ENCODE results near the gene GH1.

GH1 gene

GRCh38 chr17:63944736-63945499, 26.3 kb upstream of the GH1 start:
- DNase-seq (ENCODE audit: low spot score), result no peak

- DNase-seq (ENCODE audit: low spot score), result no peak
Measured at GRCh38 chr17:63943745-63944144, 25.1 kb upstream of the GH1 start.

- DNase-seq (ENCODE audit: low spot score), result no peak
Measured at GRCh38 chr17:63942309-63942985, 23.8 kb upstream of the GH1 start.

- no peak for DNase-seq (ENCODE audit: low spot score)
Measured at GRCh38 chr17:63941751-63942150, 23.1 kb upstream of the GH1 start.

- DNase-seq (ENCODE audit: low spot score), result no peak
Measured at GRCh38 chr17:63941162-63941561, 22.5 kb upstream of the GH1 start.

GRCh38 chr17:63940584-63940983, 21.9 kb upstream of the GH1 start:
- no peak for DNase-seq (ENCODE audit: low spot score)

GRCh38 chr17:63939884-63940283, 21.2 kb upstream of the GH1 start:
- DNase-seq (ENCODE audit: low spot score), result no peak

GRCh38 chr17:63939401-63939800, 20.8 kb upstream of the GH1 start:
- no peak for DNase-seq (ENCODE audit: low spot score)

- DNase-seq (ENCODE audit: low spot score), result no peak
Measured at GRCh38 chr17:63937920-63938319, 19.3 kb upstream of the GH1 start.

- DNase-seq (ENCODE audit: low spot score), result no peak
Measured at GRCh38 chr17:63937319-63937718, 18.7 kb upstream of the GH1 start.

- DNase-seq (ENCODE audit: low spot score), result no peak
Measured at GRCh38 chr17:63934183-63935112, 15.8 kb upstream of the GH1 start.

- DNase-seq (ENCODE audit: low spot score), result no peak
Measured at GRCh38 chr17:63933598-63933997, 15.0 kb upstream of the GH1 start.

- DNase-seq (ENCODE audit: low spot score), result no peak
Measured at GRCh38 chr17:63932721-63933120, 14.1 kb upstream of the GH1 start.

GRCh38 chr17:63931981-63932561, 13.4 kb upstream of the GH1 start, which contains the start of gene CD79B:
Gene CD79B, minus strand, starts transcription at chr17:63932331. Its CDS starts 70 bp downstream, at chr17:63932261.
- no peak for DNase-seq (ENCODE audit: low spot score)

GRCh38 chr17:63930951-63931575, 12.4 kb upstream of the GH1 start:
- DNase-seq (ENCODE audit: low spot score), result peak; percentile 56

GRCh38 chr17:63929860-63930766, 11.5 kb upstream of the GH1 start:
- no peak for DNase-seq (ENCODE audit: low spot score)

- no peak for DNase-seq (ENCODE audit: low spot score)
Measured at GRCh38 chr17:63928966-63929695, 10.5 kb upstream of the GH1 start.

- DNase-seq (ENCODE audit: low spot score), result no peak
Measured at GRCh38 chr17:63928172-63928666, 9.6 kb upstream of the GH1 start.

- DNase-seq (ENCODE audit: low spot score), result no peak
Measured at GRCh38 chr17:63927464-63928171, 9.0 kb upstream of the GH1 start.

All from hepatic stellate cell (primary cell).